MM.1S (cell line): Measurements from ENCODE around the gene SYTL5.

Source experiments
- DNase-seq: peaks from one replicate; pipeline ENCODE4 v3.0.0-alpha.2; 2015
- H2AFZ ChIP-seq: fragments of 300-600 bp; sonication (generic); 2 replicates; pipeline ENCODE4 v1.6.0; 2016; ENCODE audit warnings: antibody characterized with exemption, low read length
- H3F3A ChIP-seq: fragments of 300-600 bp; sonication (generic); 2 replicates; pipeline ENCODE4 v1.6.1; 2016; ENCODE audit warnings: mild to moderate bottlenecking, antibody characterized with exemption, low read length, moderate library complexity, mixed read lengths; ENCODE audit not compliant: insufficient read depth
- H3K27ac ChIP-seq: fragments of 300-600 bp; sonication (generic); 2 replicates; pipeline ENCODE4 v1.5.1; 2016; ENCODE audit warnings: mild to moderate bottlenecking, low read length
- H3K27me3 ChIP-seq: fragments of 300-600 bp; sonication (generic); replicated peaks from 2 replicates; pipeline ENCODE4 v1.6.0; 2016; ENCODE audit warnings: low read length; ENCODE audit not compliant: insufficient read depth
- H3K36me3 ChIP-seq: fragments of 300-600 bp; sonication (generic); replicated peaks from 2 replicates; pipeline ENCODE4 v1.6.1; 2016; ENCODE audit warnings: mild to moderate bottlenecking, low read length, mixed read lengths; ENCODE audit not compliant: insufficient read depth
- H3K4me1 ChIP-seq: fragments of 300-600 bp; sonication (generic); 2 replicates; pipeline ENCODE4 v1.6.1; 2016; ENCODE audit warnings: low read length, mixed read lengths
- H3K4me2 ChIP-seq: fragments of 300-600 bp; sonication (generic); 2 replicates; pipeline ENCODE4 v1.6.0; 2016; ENCODE audit warnings: low read depth, low read length
- H3K4me3 ChIP-seq: fragments of 300-600 bp; sonication (generic); 2 replicates; pipeline ENCODE4 v1.5.1; 2016; ENCODE audit warnings: low read length, mixed read lengths
- H3K79me2 ChIP-seq: fragments of 300-600 bp; sonication (generic); 2 replicates; pipeline ENCODE4 v1.6.1; 2016; ENCODE audit warnings: mixed run types, low read length, mixed read lengths
- H3K9ac ChIP-seq: fragments of 300-600 bp; sonication (generic); 2 replicates; pipeline ENCODE4 v1.6.1; 2016; ENCODE audit warnings: low read length, mixed read lengths
- H3K9me2 ChIP-seq: fragments of 300-600 bp; sonication (generic); replicated peaks from 2 replicates; pipeline ENCODE4 v1.6.1; 2016; ENCODE audit warnings: mild to moderate bottlenecking, low read length, mixed read lengths; ENCODE audit not compliant: insufficient read depth
- H3K9me3 ChIP-seq: fragments of 300-600 bp; sonication (generic); replicated peaks from 2 replicates; pipeline ENCODE4 v1.6.1; 2016; ENCODE audit warnings: mild to moderate bottlenecking, low read length, mixed read lengths; ENCODE audit not compliant: insufficient read depth
- H4K20me1 ChIP-seq: fragments of 300-600 bp; sonication (generic); 2 replicates; pipeline ENCODE4 v1.6.1; 2016; ENCODE audit warnings: mild to moderate bottlenecking, low read length, moderate library complexity, mixed read lengths; ENCODE audit not compliant: insufficient read depth
- CTCF ChIP-seq: fragments of 300-600 bp; sonication (generic); IDR thresholded peaks from 2 replicates; pipeline ENCODE4 v1.5.1; 2016; ENCODE audit warnings: antibody characterized with exemption, low read length, mixed read lengths
- EZH2 ChIP-seq: fragments of 300-600 bp; sonication (generic); optimal IDR thresholded peaks from 2 replicates; pipeline ENCODE3; 2017; ENCODE audit warnings: low read depth, mild to moderate bottlenecking, antibody characterized with exemption, low read length, mixed read lengths
- EZH2phosphoT487 ChIP-seq: fragments of 300-600 bp; sonication (generic); IDR thresholded peaks from 2 replicates; pipeline ENCODE4 v1.6.1; 2018; ENCODE audit warnings: antibody characterized with exemption, low read length

SYTL5 gene

DNA sequence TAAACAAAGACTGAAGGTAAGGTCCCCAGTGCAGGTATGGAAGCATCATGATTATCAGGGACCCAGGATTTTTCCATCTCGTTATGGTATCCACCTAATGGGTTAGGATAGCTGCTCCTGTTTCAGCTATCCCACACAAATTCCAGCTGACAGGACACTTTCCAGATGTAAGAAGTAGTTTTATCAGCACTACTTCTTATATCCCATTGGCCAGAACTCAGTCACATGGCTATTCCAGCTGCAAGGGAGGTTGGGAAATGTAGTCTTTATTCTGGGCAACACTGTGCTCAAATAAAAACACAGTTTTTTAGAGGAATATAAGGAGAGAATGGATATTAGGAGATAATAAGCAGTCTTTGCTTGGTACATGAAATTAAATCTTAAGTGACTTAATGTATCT is 117.6 kb downstream of the SYTL5 start:
- Histone ChIP-seq H3F3A (no peaks in the 10 kb centered on the region), H3K9ac (no peak overlapping the region), H3K27ac (no peak overlapping the region), H3K4me2 (no peak overlapping the region), H3K4me1 (no peaks in the 10 kb centered on the region), H3K9me3 (no peaks in the 10 kb centered on the region), H3K36me3 (no peaks in the 10 kb centered on the region), H3K79me2 (no peaks in the 10 kb centered on the region), H3K4me3 (no peak overlapping the region), H3K9me2 (no peaks in the 10 kb centered on the region), H2AFZ (no peak overlapping the region), H3K27me3 (no peaks in the 10 kb centered on the region), H4K20me1 (no peaks in the 10 kb centered on the region)
- DNase-seq: no peak
- TF ChIP-seq EZH2 (no peak), CTCF (no peak), EZH2phosphoT487 (no peak)

DNA sequence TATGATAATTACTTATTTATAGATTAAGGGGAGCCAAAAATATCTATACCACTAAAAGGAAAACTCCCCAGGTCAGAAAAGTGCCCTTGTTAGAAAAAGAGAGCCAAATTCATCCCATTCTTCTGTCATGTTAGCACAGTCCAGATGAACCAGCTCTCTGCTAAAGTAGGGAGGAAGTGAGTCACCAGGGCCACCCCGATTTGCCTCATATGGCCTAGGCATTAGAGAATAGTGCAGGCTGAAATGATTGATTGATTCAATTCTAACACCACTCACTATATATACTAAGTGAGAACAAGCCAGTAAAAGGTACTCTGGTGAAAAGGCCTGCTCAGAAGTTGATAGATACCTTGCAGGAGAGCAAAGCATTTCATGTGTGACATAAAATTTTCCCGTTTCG is 119.8 kb downstream of the SYTL5 start:
- no peak for DNase-seq
- Histone ChIP-seq H3K36me3 (no peaks in the 10 kb centered on the region), H3K27me3 (no peaks in the 10 kb centered on the region), H3K79me2 (no peaks in the 10 kb centered on the region), H3K4me1 (no peaks in the 10 kb centered on the region), H3K9me3 (no peaks in the 10 kb centered on the region), H3K9ac (no peak overlapping the region), H4K20me1 (no peaks in the 10 kb centered on the region), H3K4me2 (no peak overlapping the region), H2AFZ (no peak overlapping the region), H3F3A (no peaks in the 10 kb centered on the region), H3K4me3 (no peak overlapping the region), H3K27ac (no peak overlapping the region), H3K9me2 (no peaks in the 10 kb centered on the region)
- no peak for TF ChIP-seq CTCF
- TF ChIP-seq EZH2: no peak
- TF ChIP-seq EZH2phosphoT487: no peak

DNA sequence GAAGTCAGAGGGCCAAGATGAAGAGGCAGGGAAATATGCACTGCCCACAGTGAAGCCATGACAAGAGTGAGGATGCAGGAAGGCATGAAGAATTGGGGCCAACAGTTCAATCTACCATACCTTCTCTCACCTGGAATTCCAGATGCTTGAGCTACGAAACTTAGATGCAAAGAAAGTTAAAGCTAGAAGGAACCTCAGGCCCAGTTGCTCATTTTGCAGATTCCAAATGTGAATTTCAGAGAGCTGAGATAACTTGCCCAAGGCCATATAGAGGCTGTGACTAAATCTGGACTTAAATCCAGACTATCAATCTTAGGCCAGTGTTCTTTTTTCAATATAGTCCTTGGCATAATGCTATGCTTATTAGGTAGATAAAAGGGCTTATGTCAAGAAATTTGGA is 121.6 kb downstream of the SYTL5 start:
- Histone ChIP-seq H3K79me2 (no peaks in the 10 kb centered on the region), H2AFZ (no peak overlapping the region), H4K20me1 (no peaks in the 10 kb centered on the region), H3K4me3 (no peak overlapping the region), H3K9me3 (no peaks in the 10 kb centered on the region), H3K4me2 (no peak overlapping the region), H3K9me2 (no peaks in the 10 kb centered on the region), H3K36me3 (no peaks in the 10 kb centered on the region), H3K27me3 (no peaks in the 10 kb centered on the region), H3K4me1 (no peaks in the 10 kb centered on the region), H3K27ac (no peak overlapping the region), H3K9ac (no peak overlapping the region), H3F3A (no peaks in the 10 kb centered on the region)
- TF ChIP-seq CTCF (no peak), EZH2 (no peak), EZH2phosphoT487 (no peak)
- DNase-seq: no peak
